SKM-1 (cell line): ENCODE results near the gene PCDHGA11.
"Not testable (repeated sequence)": the region's sequence is repeated elsewhere in the genome, so short reads cannot be mapped to it uniquely, and the experiment has no call there.

Source experiments
- DNase-seq: peaks from one replicate; lab custom pipeline; 2025; ENCODE audit not compliant: unreplicated experiment; lab: John Stamatoyannopoulos, UW

The PCDHGA11 gene

GRCh38 chr5:141430332-141431113, 9.7 kb downstream of the PCDHGA11 start, which contains the start of gene PCDHGA12:
TSS of gene PCDHGA12 (plus strand) at chr5:141430507. CDS start at chr5:141430760, 253 bp downstream.
- no peak for DNase-seq

GRCh38 chr5:141431286-141431685, 10.4 kb downstream of the PCDHGA11 start:
- DNase-seq, result no peak

- not testable (repeated sequence) for DNase-seq
Observed at GRCh38 chr5:141432308-141432707, 11.5 kb downstream of the PCDHGA11 start.

- not testable (repeated sequence) for DNase-seq
Observed at GRCh38 chr5:141432726-141433125, 11.9 kb downstream of the PCDHGA11 start.

- no peak for DNase-seq
Observed at GRCh38 chr5:141434006-141434405, 13.2 kb downstream of the PCDHGA11 start.

GRCh38 chr5:141437221-141437620, 16.4 kb downstream of the PCDHGA11 start:
- no peak for DNase-seq

GRCh38 chr5:141439411-141440141, 18.7 kb downstream of the PCDHGA11 start:
- no peak for DNase-seq

GRCh38 chr5:141440341-141440740, 19.5 kb downstream of the PCDHGA11 start:
- no peak for DNase-seq

GRCh38 chr5:141441571-141442170, 20.8 kb downstream of the PCDHGA11 start:
- DNase-seq, result no peak

GRCh38 chr5:141465351-141465750, 44.5 kb downstream of the PCDHGA11 start:
- DNase-seq, result no peak
